HepG2 (cell line): ENCODE measurements around the gene EIF3L. TPM values are rescaled to one million over a fixed set of nuclear protein-coding genes. Genes with fewer than 3 reads are reported as not detected.

Source experiments
- ARID2 ChIP-seq: sonication (generic); formaldehyde crosslinking; IDR thresholded peaks from 2 replicates; pipeline ENCODE4 v1.8.1; 2022; ENCODE audit warnings: mild to moderate bottlenecking, missing genetic modification reagents, borderline replicate concordance
- CENPBD1 ChIP-seq: sonication (generic); formaldehyde crosslinking; IDR thresholded peaks from 2 replicates; pipeline ENCODE4 v1.8.0; 2022; ENCODE audit warnings: missing genetic modification reagents, low read depth, mild to moderate bottlenecking, borderline replicate concordance
- EP300 ChIP-seq, 3 experiments: sonication (generic) in 1 of 3; formaldehyde crosslinking in 1 of 3; IDR thresholded peaks; 2 replicates each; pipeline versions ENCODE4 v1.5.1 to v1.6.1; 2011 to 2020; ENCODE audit warnings: low read depth in 2 of 3, low read length in 2 of 3, borderline replicate concordance in 1 of 3, improper control_type of control experiment in 1 of 3, mild to moderate bottlenecking in 1 of 3, missing genetic modification reagents in 1 of 3, moderate library complexity in 1 of 3
- ESRRA ChIP-seq: sonication (generic); formaldehyde crosslinking; IDR thresholded peaks from 2 replicates; pipeline ENCODE4 v1.5.1; 2020; ENCODE audit warnings: mild to moderate bottlenecking, low read depth, missing genetic modification reagents
- KAT7 ChIP-seq: IDR thresholded peaks from 2 replicates; pipeline ENCODE4 v1.6.1; 2018; ENCODE audit warnings: borderline replicate concordance, missing compliant biosample characterization
- KDM4B ChIP-seq: sonication (generic); formaldehyde crosslinking; IDR thresholded peaks from 2 replicates; pipeline ENCODE4 v1.4.0; 2020; ENCODE audit warnings: missing genetic modification reagents
- MLX ChIP-seq: IDR thresholded peaks from 2 replicates; pipeline ENCODE4 v1.6.1; 2016
- MYC ChIP-seq: sonication (generic); formaldehyde crosslinking; IDR thresholded peaks from 2 replicates; pipeline ENCODE4 v1.9.0; 2021; ENCODE audit warnings: missing genetic modification reagents, borderline replicate concordance
- RFX5 ChIP-seq: IDR thresholded peaks from 2 replicates; pipeline ENCODE4 v1.6.1; 2011; ENCODE audit warnings: low read depth, low read length, improper control_type of control experiment
- SALL1 ChIP-seq: sonication (generic); formaldehyde crosslinking; IDR thresholded peaks from 2 replicates; pipeline ENCODE4 v1.8.0; 2022; ENCODE audit warnings: mild to moderate bottlenecking, missing genetic modification reagents
- SIN3B ChIP-seq: fragments of 150-350 bp; IDR thresholded peaks from 2 replicates; pipeline ENCODE4 v1.6.1; 2014; ENCODE audit warnings: low read length
- SKI ChIP-seq: fragments of 450-650 bp; IDR thresholded peaks from one replicate; pipeline ENCODE4 v1.6.1; 2018; ENCODE audit warnings: mild to moderate bottlenecking; ENCODE audit not compliant: partially characterized antibody
- SP140L ChIP-seq: sonication (generic); formaldehyde crosslinking; IDR thresholded peaks from 2 replicates; pipeline ENCODE4 v1.4.0; 2020; ENCODE audit warnings: missing genetic modification reagents, borderline replicate concordance
- STAT5B ChIP-seq: sonication (generic); formaldehyde crosslinking; IDR thresholded peaks from 2 replicates; pipeline ENCODE4 v1.4.0; 2020; ENCODE audit warnings: missing genetic modification reagents
- TEF ChIP-seq: sonication (generic); formaldehyde crosslinking; IDR thresholded peaks from 2 replicates; pipeline ENCODE4 v1.5.0; 2020; ENCODE audit warnings: missing genetic modification reagents
- ZBTB3 ChIP-seq: sonication (generic); formaldehyde crosslinking; IDR thresholded peaks from 2 replicates; pipeline ENCODE4 v1.4.0; 2020; ENCODE audit warnings: low read depth, mild to moderate bottlenecking, moderate library complexity, missing genetic modification reagents, borderline replicate concordance
- ZFP36L2 ChIP-seq: sonication (generic); formaldehyde crosslinking; IDR thresholded peaks from 2 replicates; pipeline ENCODE4 v1.4.0; 2020; ENCODE audit warnings: missing genetic modification reagents
- ZNF33A ChIP-seq: sonication (generic); formaldehyde crosslinking; IDR thresholded peaks from 2 replicates; pipeline ENCODE4 v1.5.1; 2020; ENCODE audit warnings: missing genetic modification reagents, mild to moderate bottlenecking, moderate library complexity, borderline replicate concordance
- ZNF34 ChIP-seq: sonication (generic); formaldehyde crosslinking; IDR thresholded peaks from 2 replicates; pipeline ENCODE4 v1.4.0; 2020; ENCODE audit warnings: mild to moderate bottlenecking, missing genetic modification reagents, borderline replicate concordance
- ZNF350 ChIP-seq: sonication (generic); formaldehyde crosslinking; IDR thresholded peaks from 2 replicates; pipeline ENCODE4 v1.4.0; 2020; ENCODE audit warnings: mild to moderate bottlenecking, low read depth, missing genetic modification reagents, borderline replicate concordance
- ZNF546 ChIP-seq: sonication (generic); formaldehyde crosslinking; conservative IDR thresholded peaks from 2 replicates; pipeline ENCODE4 v1.8.1; 2023; ENCODE audit warnings: mild to moderate bottlenecking, missing genetic modification reagents
- ZNF644 ChIP-seq: IDR thresholded peaks from 2 replicates; pipeline ENCODE4 v1.6.1; 2016; ENCODE audit warnings: low read depth
- polyA plus RNA-seq, 8 experiments: library from polyadenylated mRNA; depleted of rRNA in 3 of 8; stranded (reverse) in 7 of 8; unstranded in 1 of 8; fragments of >200 nt; fragmentation: Illumina TruSeq in 4 of 8; extraction: Trizol in 4 of 8; gene quantifications; 2 replicates each; pipeline versions ENCODE4 v1.2.1 to v1.2.3, GENCODE V29; 2011 to 2016; ENCODE audit warnings: low read depth in 4 of 8, missing spikeins in 1 of 8, mixed read lengths in 1 of 8; ENCODE audit not compliant: insufficient read depth in 1 of 8
- total RNA-seq, 5 experiments: library from RNA; depleted of rRNA; stranded (reverse); fragments of >200 nt; fragmentation: Illumina TruSeq; extraction: Trizol; gene quantifications; 2 replicates each; pipeline ENCODE4 v1.2.3, GENCODE V29; 2016; ENCODE audit warnings: low read depth in 1 of 5
- TF ChIP-seq, protein P1 (sequence below): IDR thresholded peaks from 2 replicates; pipeline ENCODE4 v1.6.1; 2012; ENCODE audit warnings: low read depth, low read length, improper control_type of control experiment
- TF ChIP-seq, protein P2 (sequence below): sonication (generic); formaldehyde crosslinking; IDR thresholded peaks from 2 replicates; pipeline ENCODE4 v1.4.0; 2020; ENCODE audit warnings: missing genetic modification reagents, borderline replicate concordance

Gene EIF3L
- total and polyA plus RNA-seq, 2 of the 13 experiments (the other 11 are each of a cell fraction or from before 2014, with no cell fraction given) = 514 to 793 TPM

DNA sequence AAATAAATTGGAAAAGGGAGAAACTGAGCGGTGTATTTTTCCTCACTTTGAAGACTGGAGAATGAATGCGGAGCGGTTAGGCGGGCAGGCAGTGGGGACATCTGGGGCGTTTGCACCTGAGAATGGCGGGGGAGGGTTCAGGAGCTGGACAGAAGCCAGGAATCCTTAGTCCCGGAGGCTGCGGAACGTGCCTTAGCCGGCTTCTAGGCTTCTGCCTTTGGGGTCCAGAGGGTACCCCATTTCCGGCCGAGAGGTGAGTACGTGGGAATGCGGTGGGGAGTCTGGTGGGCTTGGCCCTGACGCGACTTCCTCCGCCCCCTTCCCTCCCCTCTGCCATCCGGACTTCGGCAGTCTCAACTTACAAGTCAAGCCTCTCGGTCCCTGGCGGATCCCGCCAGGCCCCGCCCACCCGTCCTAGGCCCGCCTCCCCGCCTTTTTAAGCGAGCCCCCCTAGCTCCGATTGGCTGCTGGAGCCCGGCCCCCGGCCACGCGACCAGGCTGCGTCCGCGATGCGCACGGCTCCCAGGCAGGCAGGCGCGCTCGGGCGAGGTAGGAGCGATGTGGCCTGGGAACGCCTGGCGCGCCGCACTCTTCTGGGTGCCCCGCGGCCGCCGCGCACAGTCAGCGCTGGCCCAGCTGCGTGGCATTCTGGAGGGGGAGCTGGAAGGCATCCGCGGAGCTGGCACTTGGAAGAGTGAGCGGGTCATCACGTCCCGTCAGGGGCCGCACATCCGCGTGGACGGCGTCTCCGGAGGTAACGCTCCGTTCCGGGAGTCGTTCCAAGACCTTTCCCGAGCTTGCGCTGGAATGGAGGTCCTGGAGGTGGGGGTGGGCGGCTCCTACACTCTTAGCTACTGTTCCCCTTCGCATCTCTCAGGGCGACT lies 41.6 kb upstream of the EIF3L start, which contains the start of gene GCAT (continued):
- TF ChIP-seq ZNF350 (CRISPR knock-in tag) (peak; percentile 52; the same call in 1 of the 2 replicates), SKI (peak; percentile 8), ZNF34 (CRISPR knock-in tag) (no peak), EP300 (IDR thresholded peaks at IDR 0.05; ENCODE audit: low read depth in 2 of 2, low read length in 2 of 2) (no peak), EP300 (CRISPR knock-in tag; IDR thresholded peaks at IDR 0.05; ENCODE audit: borderline replicate concordance) (no peak), SIN3B (no peak), SALL1 (CRISPR knock-in tag) (peak; percentile 65), MLX (peak; percentile 59; the same call in 1 of the 2 replicates), MYC (CRISPR knock-in tag) (peak; percentile 88), ZNF546 (CRISPR knock-in tag) (peak; percentile 46; the same call in 1 of the 2 replicates), CENPBD1 (CRISPR knock-in tag) (no peak), KAT7 (peak; percentile 67; the same call in 1 of the 2 replicates), ESRRA (CRISPR knock-in tag) (0 out of 2 replicates have a peak, but pooled peaks have one; percentile 31), ARID2 (CRISPR knock-in tag) (no peak), TEF (CRISPR knock-in tag) (0 out of 2 replicates have a peak, but pooled peaks have one; percentile 40), ZBTB3 (CRISPR knock-in tag) (no peak), ZNF33A (no peak), ZFP36L2 (no peak), RFX5 (no peak), KDM4B (CRISPR knock-in tag) (no peak; the same call in 1 of the 2 replicates), ZNF644 (CRISPR knock-in tag) (no peak), STAT5B (CRISPR knock-in tag) (no peak), SP140L (CRISPR knock-in tag) (0 out of 2 replicates have a peak, but pooled peaks have one; percentile 59)
- TF ChIP-seq, protein P1, sequence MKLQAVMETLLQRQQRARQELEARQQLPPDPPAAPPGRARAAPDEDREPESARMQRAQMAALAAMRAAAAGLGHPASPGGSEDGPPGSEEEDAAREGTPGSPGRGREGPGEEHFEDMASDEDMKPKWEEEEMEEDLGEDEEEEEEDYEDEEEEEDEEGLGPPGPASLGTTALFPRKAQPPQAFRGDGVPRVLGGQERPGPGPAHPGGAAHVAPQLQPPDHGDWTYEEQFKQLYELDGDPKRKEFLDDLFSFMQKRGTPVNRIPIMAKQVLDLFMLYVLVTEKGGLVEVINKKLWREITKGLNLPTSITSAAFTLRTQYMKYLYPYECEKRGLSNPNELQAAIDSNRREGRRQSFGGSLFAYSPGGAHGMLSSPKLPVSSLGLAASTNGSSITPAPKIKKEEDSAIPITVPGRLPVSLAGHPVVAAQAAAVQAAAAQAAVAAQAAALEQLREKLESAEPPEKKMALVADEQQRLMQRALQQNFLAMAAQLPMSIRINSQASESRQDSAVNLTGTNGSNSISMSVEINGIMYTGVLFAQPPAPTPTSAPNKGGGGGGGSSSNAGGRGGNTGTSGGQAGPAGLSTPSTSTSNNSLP = no peak
- TF ChIP-seq, protein P2, sequence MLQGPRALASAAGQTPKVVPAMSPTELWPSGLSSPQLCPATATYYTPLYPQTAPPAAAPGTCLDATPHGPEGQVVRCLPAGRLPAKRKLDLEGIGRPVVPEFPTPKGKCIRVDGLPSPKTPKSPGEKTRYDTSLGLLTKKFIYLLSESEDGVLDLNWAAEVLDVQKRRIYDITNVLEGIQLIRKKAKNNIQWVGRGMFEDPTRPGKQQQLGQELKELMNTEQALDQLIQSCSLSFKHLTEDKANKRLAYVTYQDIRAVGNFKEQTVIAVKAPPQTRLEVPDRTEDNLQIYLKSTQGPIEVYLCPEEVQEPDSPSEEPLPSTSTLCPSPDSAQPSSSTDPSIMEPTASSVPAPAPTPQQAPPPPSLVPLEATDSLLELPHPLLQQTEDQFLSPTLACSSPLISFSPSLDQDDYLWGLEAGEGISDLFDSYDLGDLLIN = no peak
